Uterus (tissue), 4 donors: ENCODE measurements around the gene PAQR8. TPM values are rescaled to one million over a fixed set of nuclear protein-coding genes. Genes with fewer than 3 reads are reported as not detected.

ENCODE experiments used
- DNase-seq, 2 donors: peaks; one replicate each; pipeline ENCODE4 v3.0.0-alpha.2; 2019 to 2020
- H3K27ac ChIP-seq, 2 donors: fragments of 200-600 bp; sonication (generic); 1 replicate in 1 of 2; 2 replicates in 1 of 2; pipeline ENCODE4 v1.5.1; 2016 to 2018
- H3K27me3 ChIP-seq, 2 donors: fragments of 200-600 bp; sonication (generic); one replicate each; pipeline ENCODE4 v1.5.1; 2018 to 2019; ENCODE audit warnings: control low read depth in 1 of 2
- H3K36me3 ChIP-seq, 2 donors: fragments of 200-600 bp; sonication (generic); one replicate each; pipeline ENCODE4 v1.5.1; 2019; ENCODE audit warnings: control low read depth in 1 of 2
- H3K4me1 ChIP-seq, 2 donors: fragments of 200-600 bp; sonication (generic); one replicate each; pipeline ENCODE4 v1.5.1; 2018 to 2019; ENCODE audit warnings: control low read depth in 1 of 2
- H3K4me3 ChIP-seq, 2 donors: fragments of 200-600 bp; sonication (generic); 1 replicate in 1 of 2; 2 replicates in 1 of 2; pipeline ENCODE4 v1.5.1; 2018 to 2019; ENCODE audit warnings: mild to moderate bottlenecking in 1 of 2
- H3K9me3 ChIP-seq, 2 donors: fragments of 200-600 bp; sonication (generic); one replicate each; pipeline ENCODE4 v1.5.1; 2019; ENCODE audit warnings: control low read depth in 1 of 2
- POLR2A ChIP-seq, 2 donors: fragments of 450-650 bp; IDR thresholded peaks; one replicate each; pipeline ENCODE4 v1.6.1; 2016; ENCODE audit warnings: antibody characterized with exemption in 2 of 2, mild to moderate bottlenecking in 1 of 2, moderate library complexity in 1 of 2
- intact Hi-C: fragments of 100-400 bp; cut with DNase I; formaldehyde crosslinking; loops from one replicate; pipeline ENCODE4 v1.15.1; 2023; ENCODE audit warnings: low total_unique reads
- total RNA-seq, 4 donors: library from RNA; depleted of rRNA in 3 of 4; stranded (reverse); fragments of >200 nt in 3 of 4; gene quantifications; one replicate each; pipeline versions ENCODE4 v1.1.0 to v1.2.4, GENCODE V29; 2014 to 2023
- TF ChIP-seq, protein P1 (sequence below), 4 experiments: fragments of 200-600 bp in 2 of 4; fragments of 450-650 bp in 2 of 4; sonication (generic) in 2 of 4; IDR thresholded peaks; one replicate each; pipeline ENCODE4 v1.5.1; 2016 to 2019; ENCODE audit warnings: antibody characterized with exemption in 4 of 4, mild to moderate bottlenecking in 2 of 4, moderate library complexity in 1 of 4
- donor health status: DM: yes; HTN: yes; CAD: no.

Gene PAQR8
- total RNA-seq, 4 donors from 2014 or later = 12.3 to 24.7 (median 13.9) TPM

DNA sequence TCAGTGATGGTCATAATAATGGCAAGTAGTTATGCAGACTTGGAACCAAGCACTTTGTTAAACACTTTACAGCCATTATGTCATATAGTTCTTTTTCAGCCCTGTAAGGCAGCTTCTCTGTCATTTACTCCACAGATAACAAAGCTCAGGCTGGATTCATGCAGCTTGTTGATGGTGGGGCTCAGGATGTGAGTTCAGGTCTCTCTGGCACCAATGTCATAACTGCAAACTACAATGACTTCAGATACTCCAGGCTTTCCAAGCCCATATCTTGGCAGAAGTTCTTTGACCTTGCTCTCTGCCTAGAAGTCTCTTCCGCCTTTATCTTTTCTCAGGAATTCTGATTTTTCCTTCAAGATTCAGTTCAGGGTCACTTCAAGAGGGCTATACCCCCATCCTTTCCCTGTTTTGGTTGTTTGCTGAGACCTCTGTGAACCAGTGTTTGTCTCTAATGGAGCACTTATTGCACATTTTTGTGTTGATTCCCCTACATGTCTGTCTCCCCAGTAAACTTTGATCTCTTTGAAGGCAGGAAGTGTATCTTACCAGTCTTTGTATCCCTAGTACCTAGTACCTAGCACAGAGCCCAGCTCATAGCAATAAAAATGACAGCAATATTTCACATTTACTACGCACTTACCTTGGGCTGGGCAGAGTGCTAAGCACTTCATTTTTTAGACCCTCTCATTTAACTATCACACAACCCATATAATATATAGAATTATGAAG lies 38.5 kb downstream of the PAQR8 start:
- intact Hi-C loops = no loop called here
- no peak for TF ChIP-seq POLR2A (IDR thresholded peaks at IDR 0.05)
- TF ChIP-seq, protein P1, sequence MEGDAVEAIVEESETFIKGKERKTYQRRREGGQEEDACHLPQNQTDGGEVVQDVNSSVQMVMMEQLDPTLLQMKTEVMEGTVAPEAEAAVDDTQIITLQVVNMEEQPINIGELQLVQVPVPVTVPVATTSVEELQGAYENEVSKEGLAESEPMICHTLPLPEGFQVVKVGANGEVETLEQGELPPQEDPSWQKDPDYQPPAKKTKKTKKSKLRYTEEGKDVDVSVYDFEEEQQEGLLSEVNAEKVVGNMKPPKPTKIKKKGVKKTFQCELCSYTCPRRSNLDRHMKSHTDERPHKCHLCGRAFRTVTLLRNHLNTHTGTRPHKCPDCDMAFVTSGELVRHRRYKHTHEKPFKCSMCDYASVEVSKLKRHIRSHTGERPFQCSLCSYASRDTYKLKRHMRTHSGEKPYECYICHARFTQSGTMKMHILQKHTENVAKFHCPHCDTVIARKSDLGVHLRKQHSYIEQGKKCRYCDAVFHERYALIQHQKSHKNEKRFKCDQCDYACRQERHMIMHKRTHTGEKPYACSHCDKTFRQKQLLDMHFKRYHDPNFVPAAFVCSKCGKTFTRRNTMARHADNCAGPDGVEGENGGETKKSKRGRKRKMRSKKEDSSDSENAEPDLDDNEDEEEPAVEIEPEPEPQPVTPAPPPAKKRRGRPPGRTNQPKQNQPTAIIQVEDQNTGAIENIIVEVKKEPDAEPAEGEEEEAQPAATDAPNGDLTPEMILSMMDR (IDR thresholded peaks at IDR 0.05) = no peak
- no peak overlapping the region for H3K4me3 ChIP-seq

DNA sequence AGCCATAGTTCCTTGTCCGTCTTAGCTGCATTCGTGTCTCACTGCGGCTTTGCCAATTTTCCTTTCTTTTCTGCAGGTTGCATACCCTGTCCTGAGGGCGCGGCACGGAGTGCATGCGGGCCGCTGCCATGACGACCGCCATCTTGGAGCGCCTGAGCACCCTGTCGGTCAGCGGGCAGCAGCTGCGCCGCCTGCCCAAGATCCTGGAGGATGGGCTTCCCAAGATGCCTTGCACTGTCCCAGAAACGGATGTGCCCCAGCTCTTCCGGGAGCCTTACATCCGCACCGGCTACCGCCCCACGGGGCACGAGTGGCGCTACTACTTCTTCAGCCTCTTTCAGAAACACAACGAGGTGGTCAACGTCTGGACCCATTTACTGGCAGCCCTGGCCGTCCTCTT lies 41.1 kb downstream of the PAQR8 start:
- no peak for DNase-seq
- Histone ChIP-seq H3K4me3 (no peak overlapping the region), H3K27me3 (no peaks in the 10 kb centered on the region), H3K9me3 (no peaks in the 10 kb centered on the region), H3K36me3 (no peaks in the 10 kb centered on the region), H3K4me1 (no peaks in the 10 kb centered on the region), H3K27ac (no peak overlapping the region)
- TF ChIP-seq POLR2A (IDR thresholded peaks at IDR 0.05) = no peak
- TF ChIP-seq, protein P1 (IDR thresholded peaks at IDR 0.05) = no peak
- intact Hi-C loops = no loop called here

More for the DNA sequence above, 38.5 kb downstream of the PAQR8 start:
- H3K27ac ChIP-seq = no peak overlapping the region
- H3K9me3 ChIP-seq = no peaks in the 10 kb centered on the region
- no peaks in the 10 kb centered on the region for H3K36me3 ChIP-seq
- no peaks in the 10 kb centered on the region for H3K4me1 ChIP-seq
- H3K27me3 ChIP-seq = no peaks in the 10 kb centered on the region
- no peak for DNase-seq

DNA sequence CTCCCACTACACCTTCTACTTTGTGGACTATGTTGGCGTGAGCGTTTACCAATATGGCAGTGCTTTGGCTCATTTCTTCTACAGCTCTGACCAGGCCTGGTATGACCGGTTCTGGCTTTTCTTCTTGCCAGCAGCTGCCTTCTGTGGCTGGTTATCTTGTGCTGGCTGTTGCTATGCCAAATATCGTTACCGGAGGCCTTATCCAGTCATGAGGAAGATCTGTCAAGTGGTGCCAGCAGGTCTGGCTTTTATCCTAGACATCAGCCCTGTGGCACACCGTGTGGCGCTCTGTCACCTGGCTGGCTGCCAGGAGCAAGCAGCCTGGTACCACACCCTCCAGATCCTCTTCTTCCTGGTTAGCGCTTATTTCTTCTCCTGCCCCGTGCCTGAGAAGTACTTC lies 41.7 kb downstream of the PAQR8 start:
- no peak for DNase-seq
- TF ChIP-seq POLR2A (IDR thresholded peaks at IDR 0.05) = no peak
- TF ChIP-seq, protein P1 (IDR thresholded peaks at IDR 0.05) = no peak

DNA sequence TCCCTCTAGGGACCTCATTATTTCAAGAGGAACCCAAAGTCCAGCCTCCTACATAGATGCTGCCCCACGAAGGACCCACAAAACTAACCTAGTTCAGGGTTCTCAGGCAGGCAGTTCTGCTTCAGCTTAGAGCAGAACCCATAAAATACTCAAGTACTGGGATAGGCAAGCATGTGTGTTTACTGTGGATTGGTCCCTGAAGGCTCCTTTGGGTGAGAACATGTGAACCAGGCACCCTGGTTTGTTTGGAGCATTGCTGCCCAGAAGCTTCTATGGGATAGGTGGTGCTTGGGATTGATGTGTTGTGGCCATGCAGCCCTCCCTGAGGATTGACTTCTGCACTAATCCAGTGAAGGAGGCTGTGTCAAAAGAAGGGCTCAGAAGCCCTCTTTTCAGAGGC lies 43.3 kb downstream of the PAQR8 start:
- TF ChIP-seq, protein P1 (IDR thresholded peaks at IDR 0.05) = no peak
- TF ChIP-seq POLR2A (IDR thresholded peaks at IDR 0.05) = no peak
- Histone ChIP-seq H3K4me1 (no peaks in the 10 kb centered on the region), H3K36me3 (no peaks in the 10 kb centered on the region), H3K4me3 (no peak overlapping the region), H3K9me3 (no peaks in the 10 kb centered on the region), H3K27ac (no peak overlapping the region), H3K27me3 (no peaks in the 10 kb centered on the region)
- intact Hi-C loops = no loop called here
- DNase-seq = no peak

More for the DNA sequence above, 41.7 kb downstream of the PAQR8 start:
- no peak overlapping the region for H3K4me3 ChIP-seq
- H3K9me3 ChIP-seq = no peaks in the 10 kb centered on the region
- no peaks in the 10 kb centered on the region for H3K4me1 ChIP-seq
- intact Hi-C loops = no loop called here
- no peaks in the 10 kb centered on the region for H3K27me3 ChIP-seq
- H3K27ac ChIP-seq = no peak overlapping the region
- H3K36me3 ChIP-seq = no peaks in the 10 kb centered on the region

DNA sequence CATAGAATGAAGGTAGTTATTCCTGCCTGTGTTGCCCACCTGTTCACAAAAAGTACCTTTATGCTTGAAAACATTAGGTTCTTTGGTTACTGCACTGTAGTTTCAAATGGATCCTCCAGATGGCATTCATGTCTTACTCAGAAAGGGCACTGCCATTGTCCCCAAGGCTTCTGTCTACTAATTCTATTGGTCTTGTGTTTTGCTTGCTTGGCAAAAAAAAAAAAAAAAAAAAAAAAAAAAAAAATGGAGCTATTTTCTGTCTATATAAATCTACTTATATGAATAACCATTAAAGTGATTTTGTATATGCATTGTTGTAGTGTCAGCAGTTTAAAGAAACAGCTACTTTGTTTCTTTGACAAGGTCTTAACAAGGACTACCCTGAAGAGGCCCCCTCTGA lies 45.5 kb downstream of the PAQR8 start:
- no peak for DNase-seq
- H3K27ac ChIP-seq = no peak overlapping the region
- no peak overlapping the region for H3K4me3 ChIP-seq
- no peaks in the 10 kb centered on the region for H3K9me3 ChIP-seq
- no peaks in the 10 kb centered on the region for H3K4me1 ChIP-seq
- H3K27me3 ChIP-seq = no peaks in the 10 kb centered on the region
- no peak for TF ChIP-seq POLR2A (IDR thresholded peaks at IDR 0.05)
- TF ChIP-seq, protein P1 (IDR thresholded peaks at IDR 0.05) = peak in 1 of 4 experiments; percentile 27
- H3K36me3 ChIP-seq = no peaks in the 10 kb centered on the region
- intact Hi-C loops = no loop called here
